ENCODE results near the gene HCRT.

DNA sequence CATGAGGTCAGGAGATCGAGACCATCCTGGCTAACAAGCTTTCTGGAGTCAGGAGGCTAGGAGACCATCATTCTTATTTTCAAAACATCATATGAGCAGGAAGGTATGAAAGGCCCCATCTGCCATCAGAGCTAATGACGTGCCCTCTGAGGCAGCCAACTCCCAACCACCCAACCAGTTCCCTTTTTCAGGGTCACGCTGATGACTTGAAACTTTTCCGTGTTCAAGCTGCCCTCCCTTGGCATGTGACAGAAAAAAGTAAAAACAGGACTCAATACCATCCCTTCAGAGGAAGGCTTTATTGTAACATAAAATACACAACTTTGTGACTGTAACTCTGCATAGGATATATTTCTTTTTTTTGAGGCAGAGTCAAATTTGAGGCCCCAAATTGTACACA is 13.6 kb upstream of the HCRT start:
- TF ChIP-seq EZH2phosphoT487 (IDR thresholded peaks at IDR 0.05; ENCODE audit: borderline replicate concordance, low read depth) (no peak), CHD2 (IDR thresholded peaks at IDR 0.05; ENCODE audit: low read length, partially characterized antibody) (no peak), EP300 (IDR thresholded peaks at IDR 0.05; ENCODE audit: borderline replicate concordance in 1 of 2, low read depth in 1 of 2, low read length in 1 of 2) (no peak), POLR2AphosphoS5 (IDR thresholded peaks at IDR 0.05; ENCODE audit: low read depth, low read length) (no peak), TAF1 (IDR thresholded peaks at IDR 0.05; ENCODE audit: borderline replicate concordance, low read depth, low read length) (no peak), RXRA (IDR thresholded peaks at IDR 0.05; ENCODE audit: borderline replicate concordance, low read depth) (no peak), ELF1 (IDR thresholded peaks at IDR 0.05) (no peak), RFX5 (IDR thresholded peaks at IDR 0.05; ENCODE audit: low read length) (no peak)
- TF ChIP-seq, protein P1, sequence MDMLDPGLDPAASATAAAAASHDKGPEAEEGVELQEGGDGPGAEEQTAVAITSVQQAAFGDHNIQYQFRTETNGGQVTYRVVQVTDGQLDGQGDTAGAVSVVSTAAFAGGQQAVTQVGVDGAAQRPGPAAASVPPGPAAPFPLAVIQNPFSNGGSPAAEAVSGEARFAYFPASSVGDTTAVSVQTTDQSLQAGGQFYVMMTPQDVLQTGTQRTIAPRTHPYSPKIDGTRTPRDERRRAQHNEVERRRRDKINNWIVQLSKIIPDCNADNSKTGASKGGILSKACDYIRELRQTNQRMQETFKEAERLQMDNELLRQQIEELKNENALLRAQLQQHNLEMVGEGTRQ (IDR thresholded peaks at IDR 0.05; ENCODE audit: borderline replicate concordance, low read depth, low read length): no peak
- TF ChIP-seq, protein P2, sequence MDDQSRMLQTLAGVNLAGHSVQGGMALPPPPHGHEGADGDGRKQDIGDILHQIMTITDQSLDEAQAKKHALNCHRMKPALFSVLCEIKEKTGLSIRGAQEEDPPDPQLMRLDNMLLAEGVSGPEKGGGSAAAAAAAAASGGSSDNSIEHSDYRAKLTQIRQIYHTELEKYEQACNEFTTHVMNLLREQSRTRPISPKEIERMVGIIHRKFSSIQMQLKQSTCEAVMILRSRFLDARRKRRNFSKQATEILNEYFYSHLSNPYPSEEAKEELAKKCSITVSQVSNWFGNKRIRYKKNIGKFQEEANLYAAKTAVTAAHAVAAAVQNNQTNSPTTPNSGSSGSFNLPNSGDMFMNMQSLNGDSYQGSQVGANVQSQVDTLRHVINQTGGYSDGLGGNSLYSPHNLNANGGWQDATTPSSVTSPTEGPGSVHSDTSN (IDR thresholded peaks at IDR 0.05): no peak
- TF ChIP-seq, protein P3, sequence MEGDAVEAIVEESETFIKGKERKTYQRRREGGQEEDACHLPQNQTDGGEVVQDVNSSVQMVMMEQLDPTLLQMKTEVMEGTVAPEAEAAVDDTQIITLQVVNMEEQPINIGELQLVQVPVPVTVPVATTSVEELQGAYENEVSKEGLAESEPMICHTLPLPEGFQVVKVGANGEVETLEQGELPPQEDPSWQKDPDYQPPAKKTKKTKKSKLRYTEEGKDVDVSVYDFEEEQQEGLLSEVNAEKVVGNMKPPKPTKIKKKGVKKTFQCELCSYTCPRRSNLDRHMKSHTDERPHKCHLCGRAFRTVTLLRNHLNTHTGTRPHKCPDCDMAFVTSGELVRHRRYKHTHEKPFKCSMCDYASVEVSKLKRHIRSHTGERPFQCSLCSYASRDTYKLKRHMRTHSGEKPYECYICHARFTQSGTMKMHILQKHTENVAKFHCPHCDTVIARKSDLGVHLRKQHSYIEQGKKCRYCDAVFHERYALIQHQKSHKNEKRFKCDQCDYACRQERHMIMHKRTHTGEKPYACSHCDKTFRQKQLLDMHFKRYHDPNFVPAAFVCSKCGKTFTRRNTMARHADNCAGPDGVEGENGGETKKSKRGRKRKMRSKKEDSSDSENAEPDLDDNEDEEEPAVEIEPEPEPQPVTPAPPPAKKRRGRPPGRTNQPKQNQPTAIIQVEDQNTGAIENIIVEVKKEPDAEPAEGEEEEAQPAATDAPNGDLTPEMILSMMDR (IDR thresholded peaks at IDR 0.05): no peak
- TF ChIP-seq, protein P4, sequence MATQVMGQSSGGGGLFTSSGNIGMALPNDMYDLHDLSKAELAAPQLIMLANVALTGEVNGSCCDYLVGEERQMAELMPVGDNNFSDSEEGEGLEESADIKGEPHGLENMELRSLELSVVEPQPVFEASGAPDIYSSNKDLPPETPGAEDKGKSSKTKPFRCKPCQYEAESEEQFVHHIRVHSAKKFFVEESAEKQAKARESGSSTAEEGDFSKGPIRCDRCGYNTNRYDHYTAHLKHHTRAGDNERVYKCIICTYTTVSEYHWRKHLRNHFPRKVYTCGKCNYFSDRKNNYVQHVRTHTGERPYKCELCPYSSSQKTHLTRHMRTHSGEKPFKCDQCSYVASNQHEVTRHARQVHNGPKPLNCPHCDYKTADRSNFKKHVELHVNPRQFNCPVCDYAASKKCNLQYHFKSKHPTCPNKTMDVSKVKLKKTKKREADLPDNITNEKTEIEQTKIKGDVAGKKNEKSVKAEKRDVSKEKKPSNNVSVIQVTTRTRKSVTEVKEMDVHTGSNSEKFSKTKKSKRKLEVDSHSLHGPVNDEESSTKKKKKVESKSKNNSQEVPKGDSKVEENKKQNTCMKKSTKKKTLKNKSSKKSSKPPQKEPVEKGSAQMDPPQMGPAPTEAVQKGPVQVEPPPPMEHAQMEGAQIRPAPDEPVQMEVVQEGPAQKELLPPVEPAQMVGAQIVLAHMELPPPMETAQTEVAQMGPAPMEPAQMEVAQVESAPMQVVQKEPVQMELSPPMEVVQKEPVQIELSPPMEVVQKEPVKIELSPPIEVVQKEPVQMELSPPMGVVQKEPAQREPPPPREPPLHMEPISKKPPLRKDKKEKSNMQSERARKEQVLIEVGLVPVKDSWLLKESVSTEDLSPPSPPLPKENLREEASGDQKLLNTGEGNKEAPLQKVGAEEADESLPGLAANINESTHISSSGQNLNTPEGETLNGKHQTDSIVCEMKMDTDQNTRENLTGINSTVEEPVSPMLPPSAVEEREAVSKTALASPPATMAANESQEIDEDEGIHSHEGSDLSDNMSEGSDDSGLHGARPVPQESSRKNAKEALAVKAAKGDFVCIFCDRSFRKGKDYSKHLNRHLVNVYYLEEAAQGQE (IDR thresholded peaks at IDR 0.05; ENCODE audit: low read depth, low read length): no peak
